Measurements from ENCODE around the gene EYS.

EYS gene

DNA sequence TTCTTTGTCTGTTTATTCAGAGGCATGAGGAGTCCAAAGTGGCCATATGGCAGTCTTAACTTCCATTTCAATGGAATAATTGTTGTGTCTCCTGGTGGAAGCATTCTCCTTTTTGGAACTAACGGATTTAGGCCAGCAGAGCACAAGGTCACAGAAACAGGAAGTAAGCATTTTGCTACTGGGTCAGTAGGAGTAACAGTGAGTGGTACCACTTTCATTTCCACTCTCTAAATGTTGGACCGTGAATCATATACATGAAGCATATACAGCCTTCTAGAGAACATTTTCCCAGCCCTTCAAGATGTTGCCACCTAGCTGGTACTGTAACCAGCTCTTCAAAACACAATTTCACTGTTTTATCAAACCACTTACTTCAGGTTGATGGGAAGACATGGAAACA is 182.8 kb downstream of the EYS start:
- no peak for TF ChIP-seq POLR2AphosphoS5 (IDR thresholded peaks at IDR 0.05; ENCODE audit: low read depth, low read length)
- TF ChIP-seq SIN3A (IDR thresholded peaks at IDR 0.05; ENCODE audit: borderline replicate concordance, insufficient read depth, low read length), result no peak
- no peak for TF ChIP-seq TAF1 (IDR thresholded peaks at IDR 0.05; ENCODE audit: borderline replicate concordance, insufficient read depth, low read length)
- TF ChIP-seq FOXP2 (optimal IDR thresholded peaks at IDR 0.05; ENCODE audit: borderline replicate concordance, extremely low read depth, extremely low read length, insufficient read depth), result no peak
- TF ChIP-seq, protein P1, sequence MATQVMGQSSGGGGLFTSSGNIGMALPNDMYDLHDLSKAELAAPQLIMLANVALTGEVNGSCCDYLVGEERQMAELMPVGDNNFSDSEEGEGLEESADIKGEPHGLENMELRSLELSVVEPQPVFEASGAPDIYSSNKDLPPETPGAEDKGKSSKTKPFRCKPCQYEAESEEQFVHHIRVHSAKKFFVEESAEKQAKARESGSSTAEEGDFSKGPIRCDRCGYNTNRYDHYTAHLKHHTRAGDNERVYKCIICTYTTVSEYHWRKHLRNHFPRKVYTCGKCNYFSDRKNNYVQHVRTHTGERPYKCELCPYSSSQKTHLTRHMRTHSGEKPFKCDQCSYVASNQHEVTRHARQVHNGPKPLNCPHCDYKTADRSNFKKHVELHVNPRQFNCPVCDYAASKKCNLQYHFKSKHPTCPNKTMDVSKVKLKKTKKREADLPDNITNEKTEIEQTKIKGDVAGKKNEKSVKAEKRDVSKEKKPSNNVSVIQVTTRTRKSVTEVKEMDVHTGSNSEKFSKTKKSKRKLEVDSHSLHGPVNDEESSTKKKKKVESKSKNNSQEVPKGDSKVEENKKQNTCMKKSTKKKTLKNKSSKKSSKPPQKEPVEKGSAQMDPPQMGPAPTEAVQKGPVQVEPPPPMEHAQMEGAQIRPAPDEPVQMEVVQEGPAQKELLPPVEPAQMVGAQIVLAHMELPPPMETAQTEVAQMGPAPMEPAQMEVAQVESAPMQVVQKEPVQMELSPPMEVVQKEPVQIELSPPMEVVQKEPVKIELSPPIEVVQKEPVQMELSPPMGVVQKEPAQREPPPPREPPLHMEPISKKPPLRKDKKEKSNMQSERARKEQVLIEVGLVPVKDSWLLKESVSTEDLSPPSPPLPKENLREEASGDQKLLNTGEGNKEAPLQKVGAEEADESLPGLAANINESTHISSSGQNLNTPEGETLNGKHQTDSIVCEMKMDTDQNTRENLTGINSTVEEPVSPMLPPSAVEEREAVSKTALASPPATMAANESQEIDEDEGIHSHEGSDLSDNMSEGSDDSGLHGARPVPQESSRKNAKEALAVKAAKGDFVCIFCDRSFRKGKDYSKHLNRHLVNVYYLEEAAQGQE (IDR thresholded peaks at IDR 0.05; ENCODE audit: insufficient read depth in 1 of 2, low read depth in 2 of 2, low read length in 2 of 2), result no peak

DNA sequence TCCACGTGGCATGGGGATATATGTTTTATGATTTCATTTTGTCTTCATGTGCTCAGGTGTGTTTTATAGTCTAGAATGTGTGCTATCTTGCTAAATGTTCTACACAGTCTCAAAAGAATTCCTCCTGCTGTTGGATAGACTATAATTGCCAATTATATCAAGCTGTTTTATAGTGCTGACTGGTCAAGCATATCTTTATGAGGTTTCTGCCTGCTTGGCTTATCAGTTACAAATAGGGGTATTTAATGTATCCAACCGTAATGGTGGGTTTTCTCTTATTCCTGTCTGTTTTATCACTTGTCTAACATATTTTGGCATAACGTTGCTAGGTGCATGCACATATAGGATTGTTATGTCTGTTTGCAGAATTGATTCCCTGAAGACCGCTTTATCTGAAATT is 201.3 kb downstream of the EYS start:
- TF ChIP-seq POLR2AphosphoS5 (IDR thresholded peaks at IDR 0.05; ENCODE audit: low read depth, low read length), result no peak
- no peak for TF ChIP-seq SIN3A (IDR thresholded peaks at IDR 0.05; ENCODE audit: borderline replicate concordance, insufficient read depth, low read length)
- TF ChIP-seq, protein P1 (IDR thresholded peaks at IDR 0.05; ENCODE audit: insufficient read depth in 1 of 2, low read depth in 2 of 2, low read length in 2 of 2), result no peak
- no peak for TF ChIP-seq TAF1 (IDR thresholded peaks at IDR 0.05; ENCODE audit: borderline replicate concordance, insufficient read depth, low read length)
- no peak for TF ChIP-seq FOXP2 (optimal IDR thresholded peaks at IDR 0.05; ENCODE audit: borderline replicate concordance, extremely low read depth, extremely low read length, insufficient read depth)

DNA sequence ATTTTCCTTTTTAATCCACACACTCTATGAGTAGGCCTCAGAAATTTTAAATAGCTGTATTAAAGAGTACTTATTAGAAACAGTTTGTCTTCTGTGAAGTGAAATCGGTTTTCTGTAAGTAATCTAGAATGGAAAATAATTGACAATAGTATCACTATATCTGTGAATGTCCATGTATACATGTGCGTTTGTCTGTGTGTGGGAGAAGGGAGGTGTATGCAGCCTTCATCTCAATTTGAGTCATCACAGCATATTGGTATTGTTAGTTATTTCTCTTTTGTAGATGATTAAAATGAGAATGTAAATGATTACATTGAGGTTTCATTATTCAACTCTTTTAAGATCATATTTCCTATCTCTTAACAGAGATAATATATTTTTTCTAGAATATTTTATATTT is 206.0 kb downstream of the EYS start:
- TF ChIP-seq POLR2AphosphoS5 (IDR thresholded peaks at IDR 0.05; ENCODE audit: low read depth, low read length), result no peak

DNA sequence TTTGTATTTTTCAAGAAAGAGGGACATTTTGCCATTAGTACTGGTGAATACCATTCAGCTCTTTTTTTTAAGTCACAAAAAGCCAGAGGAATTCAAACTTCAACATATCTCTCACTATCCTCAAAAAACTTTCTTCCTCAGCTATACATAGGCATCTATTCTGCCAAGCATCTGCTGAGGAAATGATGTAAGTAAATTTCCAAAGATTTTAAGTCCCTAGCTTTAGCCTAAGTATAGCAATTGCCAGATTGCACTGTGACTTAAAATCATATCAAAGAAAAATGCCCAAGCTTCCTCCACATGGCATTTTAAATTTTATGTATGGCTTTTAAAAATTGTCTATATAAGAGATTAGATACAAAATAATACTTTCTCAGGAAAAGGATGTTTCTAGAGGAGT is 237.4 kb downstream of the EYS start:
- TF ChIP-seq POLR2AphosphoS5 (IDR thresholded peaks at IDR 0.05; ENCODE audit: low read depth, low read length), result no peak
- no peak for TF ChIP-seq FOXP2 (optimal IDR thresholded peaks at IDR 0.05; ENCODE audit: borderline replicate concordance, extremely low read depth, extremely low read length, insufficient read depth)
- no peak for TF ChIP-seq SIN3A (IDR thresholded peaks at IDR 0.05; ENCODE audit: borderline replicate concordance, insufficient read depth, low read length)
- TF ChIP-seq, protein P1 (IDR thresholded peaks at IDR 0.05; ENCODE audit: insufficient read depth in 1 of 2, low read depth in 2 of 2, low read length in 2 of 2), result no peak
- TF ChIP-seq TAF1 (IDR thresholded peaks at IDR 0.05; ENCODE audit: borderline replicate concordance, insufficient read depth, low read length), result no peak

DNA sequence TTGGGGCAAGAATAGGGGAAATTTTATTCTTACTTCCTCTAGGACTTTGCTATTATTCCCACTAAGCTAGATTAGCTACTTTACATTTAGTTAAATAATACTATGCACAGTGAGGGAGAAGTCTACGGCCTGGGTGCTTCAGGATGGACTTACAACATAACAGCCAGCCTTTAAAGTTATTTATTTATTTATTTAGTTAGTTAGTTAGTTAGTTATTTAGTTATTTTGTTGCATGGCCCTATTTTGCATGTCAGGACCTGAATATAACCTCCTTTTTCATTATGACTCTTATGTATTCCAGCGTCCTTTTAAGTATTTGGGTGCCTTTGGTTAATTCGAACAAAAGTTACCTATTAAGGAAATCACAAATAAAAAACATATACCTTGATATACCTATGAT is 238.7 kb downstream of the EYS start:
- TF ChIP-seq TAF1 (IDR thresholded peaks at IDR 0.05; ENCODE audit: borderline replicate concordance, insufficient read depth, low read length), result no peak

DNA sequence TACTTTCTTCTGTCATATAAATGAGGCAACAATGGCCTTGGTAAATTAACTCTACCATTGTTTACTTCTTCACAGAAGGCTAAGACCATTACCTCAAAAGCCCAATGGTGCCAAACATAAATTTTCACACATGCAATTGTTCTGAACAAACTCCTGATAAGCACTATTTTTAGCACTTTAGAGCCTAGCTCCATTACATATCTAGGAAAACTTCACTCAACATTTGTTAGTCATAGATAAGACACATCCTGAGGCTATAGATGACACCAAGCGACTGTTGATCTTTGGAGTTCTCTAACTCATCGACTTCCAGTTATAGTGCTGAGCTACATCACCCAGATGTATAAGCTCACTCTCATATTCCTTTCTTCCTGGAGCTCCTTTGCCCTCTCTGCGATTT is 245.9 kb downstream of the EYS start:
- TF ChIP-seq POLR2AphosphoS5 (IDR thresholded peaks at IDR 0.05; ENCODE audit: low read depth, low read length), result no peak
- no peak for TF ChIP-seq SIN3A (IDR thresholded peaks at IDR 0.05; ENCODE audit: borderline replicate concordance, insufficient read depth, low read length)
- TF ChIP-seq FOXP2 (optimal IDR thresholded peaks at IDR 0.05; ENCODE audit: borderline replicate concordance, extremely low read depth, extremely low read length, insufficient read depth), result no peak
- TF ChIP-seq, protein P1 (IDR thresholded peaks at IDR 0.05; ENCODE audit: insufficient read depth in 1 of 2, low read depth in 2 of 2, low read length in 2 of 2), result no peak
- no peak for TF ChIP-seq TAF1 (IDR thresholded peaks at IDR 0.05; ENCODE audit: borderline replicate concordance, insufficient read depth, low read length)
